Inferior parietal cortex (tissue), 1 donor: Measurements from ENCODE around the gene TMED3.

Source experiments
- DNase-seq: peaks from one replicate; pipeline ENCODE4 v3.0.0-alpha.2; 2016; ENCODE audit errors: extremely low spot score

TMED3 gene

DNA sequence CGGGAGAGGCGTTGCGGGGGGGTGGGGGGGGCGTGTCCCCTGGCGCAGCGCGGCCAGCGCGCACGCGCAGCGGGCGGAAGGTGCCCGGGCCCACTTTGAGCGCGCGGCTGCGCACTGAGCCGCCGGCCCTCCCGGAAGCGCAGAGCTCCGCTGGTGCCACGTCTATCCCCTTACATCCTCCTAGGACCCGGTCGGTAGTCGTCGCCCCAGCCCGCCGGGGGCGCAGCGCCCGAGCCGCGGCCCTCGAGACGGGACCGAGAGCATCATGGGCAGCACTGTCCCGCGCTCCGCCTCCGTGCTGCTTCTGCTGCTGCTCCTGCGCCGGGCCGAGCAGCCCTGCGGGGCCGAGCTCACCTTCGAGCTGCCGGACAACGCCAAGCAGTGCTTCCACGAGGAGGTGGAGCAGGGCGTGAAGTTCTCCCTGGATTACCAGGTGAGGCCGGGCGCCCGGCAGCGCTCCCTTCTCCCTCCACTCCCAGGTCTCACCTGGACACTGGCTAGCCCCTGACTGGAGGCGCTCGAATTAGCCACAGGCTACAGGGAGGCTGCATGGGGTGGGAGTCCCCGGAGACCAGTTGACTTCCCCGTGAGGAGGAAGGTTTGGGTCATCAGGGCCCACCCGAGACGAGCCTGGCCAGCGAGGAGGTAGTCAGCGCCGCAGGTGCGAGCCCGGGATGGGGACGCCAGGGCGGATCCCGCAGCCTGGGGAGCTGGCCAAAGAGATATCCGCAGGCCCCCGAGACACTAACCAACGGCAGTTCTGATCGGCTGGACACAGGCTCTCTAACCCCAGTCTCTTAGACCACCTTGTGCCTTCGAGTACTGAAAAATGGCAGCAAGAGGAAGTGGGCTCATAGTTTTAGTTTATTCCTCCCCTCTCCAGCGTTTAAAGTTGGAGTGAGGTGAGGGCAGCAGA, at the start of gene TMED3:
Gene TMED3, plus strand, starts transcription at position 128 of the 916 bp plus-strand sequence. Its CDS starts 138 bp downstream, at position 266.
- DNase-seq: peak; percentile 72

DNA sequence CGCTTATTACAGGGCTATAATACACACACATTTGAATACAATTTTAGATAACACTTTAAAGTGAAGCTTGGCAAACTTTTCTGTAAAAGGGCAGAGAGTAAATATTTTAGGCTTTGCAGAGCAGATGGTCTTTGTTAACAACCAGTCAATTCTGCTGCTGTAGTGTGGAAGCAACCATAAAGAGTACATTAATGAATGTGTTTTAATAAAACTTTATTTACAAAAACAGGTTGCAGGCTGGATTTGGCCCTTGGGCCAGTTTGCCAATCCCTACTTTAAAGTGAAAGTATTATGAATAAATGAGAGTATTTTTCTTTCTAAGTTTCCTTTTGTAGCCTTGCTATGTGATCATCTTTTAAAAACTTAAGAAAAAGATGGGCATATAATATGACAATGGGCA, 49.1 kb upstream of the TMED3 start:
- DNase-seq: no peak

DNA sequence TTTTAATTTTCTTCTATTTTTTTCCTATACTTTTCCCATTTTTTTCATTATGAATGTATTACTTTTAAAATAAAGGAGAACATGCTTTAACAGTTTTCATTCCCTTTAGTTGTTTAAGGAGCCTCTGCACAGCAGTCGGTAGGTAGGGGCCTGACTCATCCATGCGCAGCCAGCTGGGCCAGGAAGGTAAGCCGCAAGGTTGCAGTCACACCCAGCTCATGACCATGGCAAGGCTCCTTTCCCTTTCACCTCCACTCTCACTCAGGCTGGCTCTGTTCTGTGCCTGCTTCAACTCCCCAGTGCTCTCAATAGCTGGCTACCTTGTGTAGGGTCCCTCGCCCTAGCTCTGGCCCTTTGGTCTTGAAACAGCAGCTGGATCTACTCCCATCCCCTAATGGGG, 45.7 kb upstream of the TMED3 start:
- no peak for DNase-seq

DNA sequence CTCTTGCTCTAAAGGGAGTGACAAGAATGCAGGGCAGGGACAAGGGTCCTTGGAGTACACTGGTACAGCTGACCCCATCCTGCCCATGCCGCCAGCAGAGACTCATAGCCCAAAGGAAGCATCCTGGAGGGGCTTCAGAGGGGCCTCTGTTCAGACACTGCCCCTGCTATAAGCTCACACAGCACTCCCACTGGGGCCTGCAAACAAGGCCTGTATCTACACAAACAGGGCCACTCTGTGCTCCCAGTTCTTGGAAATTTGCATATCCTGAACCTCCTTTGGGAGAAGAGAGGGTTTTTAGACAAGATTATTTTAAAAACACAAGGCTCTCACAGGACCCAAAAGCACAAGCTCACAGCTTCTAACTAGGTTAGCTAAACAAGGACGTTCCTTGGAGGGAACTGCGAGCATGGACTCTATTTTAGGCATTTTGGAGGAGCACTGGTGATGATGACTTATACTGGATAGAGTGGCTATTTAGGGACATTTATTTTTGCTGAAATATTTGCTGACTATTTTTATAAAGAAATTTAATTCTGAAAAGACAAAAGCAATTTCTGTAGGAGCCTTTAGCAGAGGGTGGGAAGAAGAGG, 44.8 kb upstream of the TMED3 start:
- peak; percentile 49 for DNase-seq

DNA sequence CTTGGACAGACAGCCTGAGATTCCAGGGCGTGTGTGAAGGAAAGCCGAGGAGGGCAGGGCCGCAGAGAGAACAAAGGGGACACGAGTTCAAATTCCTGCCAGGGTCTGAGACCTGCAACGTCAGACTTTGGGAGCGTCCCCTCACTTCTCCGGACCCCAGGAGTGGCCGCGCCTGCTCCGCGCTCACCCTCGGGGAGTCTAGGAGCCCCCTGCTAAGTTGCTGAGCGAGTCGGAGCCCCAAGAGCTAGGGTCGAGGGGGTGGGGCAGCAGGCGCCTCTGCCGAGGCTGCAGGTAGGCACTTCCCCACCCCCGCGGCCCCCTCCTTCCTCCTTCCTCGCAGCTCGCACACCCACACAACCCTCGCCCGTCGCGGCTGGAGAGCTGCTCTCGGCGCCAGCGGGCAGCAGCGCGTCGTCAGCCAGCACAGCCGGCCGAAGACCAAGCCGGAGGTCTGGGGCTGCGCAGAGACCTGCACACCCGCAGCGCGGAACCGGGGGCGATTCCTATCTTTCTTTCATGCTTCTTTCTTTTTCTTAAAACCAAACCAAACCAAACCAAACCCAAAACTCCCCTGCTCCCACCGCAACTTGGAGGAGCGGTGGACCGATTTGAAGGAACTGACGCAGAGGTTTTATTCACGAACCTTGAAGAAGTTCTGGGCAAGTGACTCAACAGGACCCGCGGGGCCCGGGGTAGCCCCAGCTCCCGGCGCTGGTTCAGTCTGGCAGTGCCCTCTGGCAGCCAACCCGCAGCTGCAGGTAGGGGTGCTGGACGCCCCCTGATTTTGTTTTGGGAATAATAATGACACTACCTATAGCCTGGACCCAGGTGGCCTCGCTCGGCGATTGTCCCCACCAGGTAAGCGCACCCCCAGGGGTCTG, 28.3 kb upstream of the TMED3 start, which contains the start of gene ANKRD34C:
Gene ANKRD34C, plus strand, starts transcription at position 352 of the 881 bp plus-strand sequence. CDS start 10,563 bp downstream, outside the sequence.
- DNase-seq: no peak

DNA sequence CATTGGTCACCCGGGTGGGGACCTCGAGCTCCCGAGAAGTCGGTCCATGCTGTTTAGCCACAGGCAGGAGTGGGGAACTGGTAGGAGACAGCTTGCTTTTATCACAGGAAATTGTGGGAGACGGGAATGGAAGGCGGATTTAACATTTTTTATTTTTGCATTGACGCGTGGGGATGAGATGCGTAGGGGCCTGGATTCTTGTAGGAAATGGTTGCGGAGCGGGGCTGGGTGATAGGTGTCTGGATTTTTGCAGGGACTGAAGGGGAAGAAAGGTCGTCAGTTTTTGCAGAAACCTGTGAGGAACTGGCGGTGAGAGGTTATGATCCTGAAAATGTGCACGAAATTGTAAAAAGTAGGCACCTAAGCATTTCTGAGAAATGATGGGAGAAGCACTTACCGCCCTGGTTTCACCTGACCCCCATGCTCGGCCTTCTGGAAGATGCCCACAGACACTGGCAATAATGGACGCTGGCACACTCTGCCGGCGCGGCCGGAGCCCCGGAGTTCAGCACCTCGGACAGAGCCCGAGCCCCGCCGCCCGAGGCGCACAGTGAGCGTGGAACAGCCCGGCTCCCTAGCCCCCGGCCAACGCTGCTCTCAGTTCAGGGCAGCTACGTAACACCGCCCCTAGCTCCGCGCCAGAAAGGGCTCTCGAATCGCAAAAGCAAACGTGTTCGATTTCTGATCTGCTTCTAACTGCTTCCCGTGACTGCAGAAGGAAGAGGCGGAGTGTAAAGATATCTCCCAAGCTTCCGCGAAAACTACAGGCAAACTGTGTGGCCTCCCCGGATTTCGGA, 27.5 kb upstream of the TMED3 start:
- DNase-seq: no peak

DNA sequence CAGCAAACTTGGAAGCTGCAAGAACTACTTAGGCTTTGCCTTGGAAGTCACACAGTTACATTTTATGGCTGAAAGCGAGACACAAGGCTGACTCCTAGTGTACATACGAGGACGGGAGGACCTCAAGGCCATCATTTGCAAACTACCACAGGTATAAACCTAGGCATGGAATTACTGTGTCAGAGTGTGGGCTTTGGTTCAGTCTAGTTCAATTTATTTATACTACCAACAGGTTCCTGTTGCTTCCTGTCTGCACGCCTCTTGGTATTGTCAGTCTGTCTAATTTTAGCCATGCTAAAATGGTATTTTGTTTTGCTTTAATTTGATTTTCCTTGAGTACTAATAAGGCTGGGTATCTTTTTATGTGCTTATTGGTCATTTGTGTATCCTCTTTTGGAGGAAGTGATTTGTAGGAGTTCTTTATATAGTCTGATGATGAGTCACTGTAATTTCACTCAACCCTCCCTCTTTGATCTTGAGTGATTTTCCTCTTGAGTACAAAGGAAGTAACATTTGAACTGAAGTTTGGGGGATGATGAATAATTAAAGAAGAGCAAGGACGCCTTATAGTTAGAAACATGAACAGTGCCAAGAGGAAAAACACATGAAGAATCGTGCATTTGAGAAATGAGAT, 20.2 kb upstream of the TMED3 start:
- DNase-seq: no peak

DNA sequence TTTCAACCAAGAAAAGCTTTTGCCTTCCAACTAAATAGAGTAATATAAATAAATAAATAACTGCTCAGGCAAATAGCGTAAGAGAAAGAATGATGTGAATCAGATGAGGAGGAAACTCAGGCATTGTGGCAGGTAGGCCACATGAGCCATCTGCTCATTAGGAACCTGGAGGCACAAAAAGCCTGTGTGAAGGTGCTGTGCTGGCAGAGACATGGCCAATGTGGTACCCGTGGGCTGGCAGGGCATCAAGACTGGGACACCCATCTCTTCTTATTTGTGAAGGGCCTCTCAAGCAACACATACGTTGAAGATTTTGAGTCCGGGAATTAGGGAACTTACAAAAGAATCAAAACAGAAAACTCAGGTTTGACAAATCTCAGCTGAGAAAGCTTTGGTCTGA, 18.9 kb upstream of the TMED3 start:
- no peak for DNase-seq

DNA sequence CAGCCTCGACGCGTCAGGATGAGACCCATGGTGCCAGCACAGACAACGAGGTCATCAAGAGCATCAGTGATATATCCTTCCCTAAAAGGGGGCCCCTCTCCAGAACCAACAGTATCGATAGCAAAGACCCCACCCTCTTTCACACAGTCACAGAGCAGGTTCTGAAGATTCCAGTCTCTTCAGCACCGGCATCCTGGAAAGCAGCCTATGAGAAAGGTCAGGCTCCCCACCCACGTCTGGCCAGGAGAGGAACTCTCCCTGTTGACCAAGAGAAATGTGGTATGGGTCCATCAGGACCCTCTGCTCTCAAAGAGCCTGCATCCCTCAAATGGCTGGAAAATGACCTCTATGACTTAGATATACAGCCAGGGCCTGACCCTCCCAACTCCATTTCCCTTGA, 16.8 kb upstream of the TMED3 start:
- DNase-seq: no peak

DNA sequence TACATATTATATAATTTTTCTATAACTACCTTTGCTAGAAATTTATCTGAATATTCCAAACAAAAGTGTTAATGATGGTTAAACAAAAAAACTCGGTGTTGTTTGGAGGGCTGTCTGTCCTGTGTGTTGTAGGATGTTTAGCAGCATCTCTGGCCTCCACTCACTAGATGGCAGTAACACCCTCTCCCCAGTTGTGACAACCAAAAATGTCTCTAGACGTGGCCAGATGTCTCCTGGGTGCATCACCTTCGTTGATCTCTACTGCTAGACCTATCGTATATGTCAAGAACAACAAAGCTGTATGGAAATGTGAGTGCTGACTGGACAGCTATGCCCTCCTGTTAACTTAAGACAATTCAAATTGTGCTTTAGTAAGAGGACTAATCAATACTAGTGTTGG, 14.3 kb upstream of the TMED3 start:
- no peak for DNase-seq

DNA sequence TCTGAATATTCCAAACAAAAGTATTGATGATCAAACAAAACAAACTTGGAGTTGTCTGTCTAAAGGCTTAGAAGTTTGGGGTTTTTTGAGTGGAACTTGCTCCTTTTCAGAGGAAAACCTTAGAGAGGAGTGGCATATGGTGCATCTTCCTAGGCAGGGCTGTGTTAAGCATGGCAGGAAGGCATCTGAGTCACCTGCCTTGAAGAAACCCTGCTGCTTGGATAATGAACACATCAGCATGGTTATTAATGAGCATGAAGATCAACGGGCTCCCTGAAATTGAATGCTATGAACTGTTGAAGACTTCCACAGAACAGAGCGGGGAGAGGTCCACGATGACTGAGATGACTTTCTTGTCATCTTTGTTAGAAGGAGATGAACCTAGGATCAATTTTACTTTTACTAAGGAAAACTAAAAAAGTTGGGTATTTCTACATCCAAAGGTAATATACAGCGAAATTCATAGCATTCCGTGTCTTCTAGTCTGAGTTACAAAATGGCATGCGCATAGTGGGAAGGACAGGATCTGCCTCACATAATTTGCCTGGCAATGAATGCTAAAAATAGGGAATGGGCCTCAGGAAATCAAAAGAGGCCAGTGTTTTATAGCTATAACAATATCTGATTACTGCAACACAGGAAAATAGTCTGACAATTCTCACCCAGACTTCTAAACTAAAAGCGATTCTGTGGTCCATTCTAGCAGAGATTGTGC, 11.6 kb upstream of the TMED3 start:
- no peak for DNase-seq

DNA sequence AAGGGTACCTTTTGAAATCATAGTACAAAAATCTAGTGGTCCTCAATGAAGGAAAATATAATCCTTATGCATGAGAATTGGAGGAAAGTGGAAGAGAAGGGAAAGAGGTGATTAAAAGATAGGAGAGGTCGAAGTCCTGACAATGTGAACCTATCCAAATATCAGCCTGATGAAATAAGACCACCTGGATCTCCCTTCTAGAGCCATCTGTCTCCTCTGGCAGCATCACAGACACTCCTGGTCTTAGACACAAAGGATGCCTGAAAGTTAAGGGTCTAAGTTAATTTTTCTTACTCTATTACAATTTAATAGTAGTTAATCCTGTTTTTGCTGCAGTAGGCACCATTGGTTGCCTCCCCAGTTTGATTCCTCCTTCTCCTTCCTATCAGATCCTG, 11.1 kb upstream of the TMED3 start:
- DNase-seq: no peak

DNA sequence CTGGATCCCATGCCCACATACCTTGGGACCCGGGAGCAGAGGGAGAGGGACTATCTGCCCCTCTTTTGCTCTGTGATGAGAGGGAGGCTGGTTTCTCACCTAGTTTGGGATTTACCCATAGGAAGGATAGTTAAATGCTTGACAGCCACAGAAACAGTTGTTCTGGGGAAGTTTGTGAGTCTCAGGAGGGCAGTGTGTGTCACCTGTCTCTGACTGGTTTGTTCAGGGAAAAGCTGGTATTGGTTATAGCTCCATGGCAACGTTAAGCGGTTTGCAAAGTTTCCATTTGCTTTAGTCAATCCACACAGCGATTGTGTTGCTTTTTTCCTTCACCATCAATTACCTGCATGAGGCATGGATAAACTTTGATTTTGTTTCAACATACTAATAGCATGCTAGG, 3.7 kb upstream of the TMED3 start:
- DNase-seq: no peak

DNA sequence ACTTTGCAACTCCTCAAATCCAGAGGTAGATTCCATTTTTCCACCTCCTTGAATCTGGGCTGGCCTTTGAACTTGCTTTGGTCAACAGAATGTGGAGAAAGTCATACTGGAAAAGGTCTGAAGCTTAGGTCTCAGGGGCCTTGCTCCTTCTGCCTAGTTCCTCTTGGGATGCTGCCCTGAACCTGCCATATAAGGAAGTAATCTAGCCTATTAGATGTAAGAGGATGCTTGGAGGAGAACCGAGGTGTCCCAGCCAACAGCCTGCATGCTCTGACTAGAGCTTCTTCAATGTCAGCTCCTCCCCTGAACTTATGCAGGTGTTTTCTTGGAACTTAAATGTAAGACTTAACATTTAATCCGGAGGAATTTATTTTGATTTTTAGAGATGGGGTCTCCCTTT, 2.0 kb upstream of the TMED3 start:
- no peak for DNase-seq

DNA sequence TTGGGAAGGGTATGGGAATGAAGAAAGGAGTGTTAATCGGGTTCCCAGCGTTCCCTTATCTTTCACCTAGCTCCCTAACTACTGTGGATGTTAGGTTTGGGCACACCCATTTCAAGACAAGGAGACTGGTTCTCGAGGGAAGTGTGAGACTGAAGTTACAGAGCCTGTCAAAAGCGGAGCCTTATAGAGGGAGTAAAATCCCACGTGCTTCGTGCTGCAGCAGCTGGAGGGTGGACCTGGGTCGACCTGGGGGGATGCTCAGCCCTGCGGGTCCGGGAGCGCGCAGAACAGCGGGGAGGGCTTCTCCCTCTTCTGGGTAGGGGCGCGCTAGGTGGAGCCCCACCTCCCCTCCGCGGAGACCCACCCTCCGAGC, 314 bp upstream of the TMED3 start:
- peak; percentile 29 for DNase-seq

DNA sequence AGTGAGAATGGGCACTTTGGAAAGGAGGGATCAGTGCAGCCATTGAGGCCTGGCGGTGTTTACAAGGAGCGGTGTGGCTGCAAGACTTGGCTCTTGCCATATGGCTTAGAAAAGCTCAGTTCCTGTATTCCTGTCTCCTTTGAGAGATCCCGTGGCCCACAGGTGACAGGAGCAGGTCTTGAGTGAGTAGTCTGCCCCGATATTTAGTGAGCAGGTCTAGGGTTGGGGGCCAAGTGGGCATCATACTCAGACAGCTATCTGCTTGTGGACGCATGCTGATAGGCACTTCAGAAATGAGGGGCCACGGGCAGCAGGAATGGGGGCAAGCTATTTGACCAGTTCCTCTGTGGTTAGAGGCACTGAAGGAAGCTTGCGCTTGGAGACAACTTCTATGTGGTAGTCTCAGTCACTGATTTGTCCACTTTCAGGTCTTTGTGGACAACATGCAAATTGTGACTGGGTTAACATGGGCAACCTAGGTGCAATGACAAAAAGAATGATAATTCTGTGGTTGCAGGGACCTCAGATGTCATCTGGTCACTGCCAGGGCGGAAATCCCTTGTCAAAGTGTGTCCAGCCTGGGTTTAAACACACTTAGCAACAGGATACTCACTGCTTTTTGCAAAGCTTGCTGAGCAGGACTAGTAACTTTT, 1.1 kb downstream of the TMED3 start:
- no peak for DNase-seq

DNA sequence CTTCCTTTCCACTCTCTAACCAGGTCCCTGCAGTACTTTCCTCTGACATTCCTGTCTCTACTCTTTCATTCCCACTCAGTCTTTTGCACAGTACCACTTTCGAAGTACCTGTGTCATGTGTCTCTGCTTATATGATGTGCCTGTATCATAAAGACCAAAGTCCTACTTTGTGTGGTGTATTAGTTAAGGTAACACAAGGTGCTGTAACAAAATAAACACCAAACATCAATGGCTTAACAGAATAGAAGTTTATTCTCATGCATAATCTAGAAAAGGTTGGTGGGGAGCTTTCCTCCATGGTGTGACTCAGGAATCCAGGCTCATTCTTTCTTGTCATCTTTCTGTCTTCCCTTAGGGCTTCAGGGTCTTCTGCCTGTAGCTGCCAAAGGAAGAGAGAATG, 3.3 kb downstream of the TMED3 start:
- DNase-seq: no peak

DNA sequence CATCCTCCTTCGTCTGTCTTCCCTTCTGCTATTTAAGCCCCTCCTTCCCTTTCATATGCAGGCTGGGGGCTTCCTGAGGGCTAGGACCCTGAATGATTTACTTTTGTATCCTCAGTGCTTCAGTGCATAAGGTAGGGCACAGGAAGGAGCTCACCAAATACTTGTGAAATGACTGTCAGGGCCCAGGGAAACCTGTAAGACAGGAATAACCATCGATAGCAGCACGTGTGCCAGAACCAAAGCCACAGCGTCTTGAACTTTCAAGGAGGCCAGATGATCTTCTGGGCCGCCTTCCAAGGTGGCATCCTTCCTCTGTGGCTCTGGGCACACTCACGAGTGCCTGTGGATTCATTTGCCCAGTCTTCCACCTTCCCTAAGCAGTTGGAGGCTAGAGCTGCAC, 3.9 kb downstream of the TMED3 start:
- no peak for DNase-seq

DNA sequence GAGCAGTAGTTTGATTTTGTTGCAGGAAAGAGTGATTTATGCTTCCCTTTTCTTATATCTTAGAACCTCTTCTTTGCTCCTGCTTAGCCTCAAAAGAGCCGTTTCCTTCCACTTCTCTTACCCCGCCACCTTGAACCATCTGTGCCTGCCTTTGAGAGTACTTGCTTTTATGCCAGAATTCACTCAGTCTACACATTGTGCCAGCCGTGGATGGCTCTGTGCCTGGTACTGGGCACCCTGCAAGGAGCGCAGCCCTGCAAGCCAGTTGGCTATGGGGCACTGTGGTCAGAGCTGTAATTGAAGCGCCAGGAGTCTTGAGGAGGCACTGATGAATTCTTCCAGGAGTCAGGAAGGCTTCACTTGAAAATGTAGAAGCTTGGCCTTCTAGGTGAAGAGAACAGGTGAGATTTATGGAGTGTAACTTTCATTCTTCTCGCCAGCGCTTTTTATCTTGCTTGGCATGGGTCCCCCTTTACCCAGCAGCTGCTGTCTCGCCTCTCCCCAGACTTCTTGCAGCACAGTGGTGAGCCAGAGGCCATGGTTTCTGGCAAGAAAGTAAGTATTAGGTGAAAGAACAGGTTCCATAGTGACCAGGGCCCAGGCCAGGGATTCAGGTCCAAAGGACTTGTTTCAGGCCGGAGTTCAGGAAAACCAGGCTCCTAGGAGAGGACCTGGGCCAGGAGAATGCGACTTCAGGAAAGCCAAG, 4.9 kb downstream of the TMED3 start:
- peak; percentile 44 for DNase-seq
